Brain pericyte (primary cell): Measurements from ENCODE around the gene CAMK2B.

Experiments used
- DNase-seq: peaks from one replicate; pipeline ENCODE4 v3.0.0-alpha.2; 2012; ENCODE audit warnings: low read depth, low spot score

The CAMK2B gene

GRCh38 chr7:44308596-44309270, 16.7 kb downstream of the CAMK2B start:
- DNase-seq, result no peak

GRCh38 chr7:44307905-44308595, 17.3 kb downstream of the CAMK2B start:
- no peak for DNase-seq

DNA sequence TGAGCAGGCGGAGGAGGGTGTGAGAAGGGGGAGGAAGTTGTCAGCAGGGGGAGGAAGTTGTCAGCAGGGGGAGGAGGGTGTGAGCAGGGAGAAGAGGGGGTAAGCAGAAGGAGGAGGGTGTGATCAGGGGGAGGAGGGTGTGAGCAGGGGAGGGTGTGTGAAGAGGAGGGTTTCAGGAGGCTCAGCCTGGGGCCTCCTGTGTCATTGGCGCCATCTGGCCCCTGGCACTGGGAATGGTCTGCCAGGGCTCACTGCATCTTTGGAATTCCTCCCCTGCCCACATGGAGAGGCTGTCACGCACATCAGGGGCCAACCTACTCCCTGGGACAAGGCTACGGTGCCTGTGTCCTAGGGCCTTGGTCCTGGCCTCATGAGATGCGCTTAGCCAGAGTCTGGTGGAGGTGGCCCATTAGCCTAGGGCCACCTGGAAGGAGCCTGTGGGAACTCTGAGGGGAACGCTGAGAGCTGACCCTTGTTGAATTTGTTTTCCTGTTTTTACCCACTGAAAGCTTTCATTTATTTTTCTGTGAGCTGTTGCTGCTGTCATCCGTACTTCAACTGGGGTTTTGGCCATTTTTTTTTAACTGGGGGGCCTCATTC, 18.0 kb downstream of the CAMK2B start:
- no peak for DNase-seq

DNA sequence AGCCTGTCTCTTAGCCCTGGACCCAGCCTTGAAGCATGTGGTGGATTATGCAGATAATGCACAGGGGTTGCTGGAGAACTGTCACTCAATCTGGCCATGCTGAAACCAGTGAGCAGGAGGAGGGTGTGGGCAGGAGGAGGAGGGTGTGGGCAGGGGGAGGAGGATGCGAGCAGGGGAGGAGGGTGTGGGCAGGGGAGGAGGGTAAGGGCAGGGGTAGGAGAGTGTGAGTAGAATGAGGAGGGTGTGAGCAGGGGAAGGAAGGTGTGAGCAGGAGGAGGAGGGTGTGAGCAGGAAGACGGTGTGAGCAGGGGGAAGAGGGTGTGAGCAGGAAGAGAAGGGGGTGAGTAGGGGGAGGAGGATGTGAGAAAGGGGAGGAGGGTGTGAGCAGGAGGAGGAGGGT, 18.8 kb downstream of the CAMK2B start:
- DNase-seq, result no peak

DNA sequence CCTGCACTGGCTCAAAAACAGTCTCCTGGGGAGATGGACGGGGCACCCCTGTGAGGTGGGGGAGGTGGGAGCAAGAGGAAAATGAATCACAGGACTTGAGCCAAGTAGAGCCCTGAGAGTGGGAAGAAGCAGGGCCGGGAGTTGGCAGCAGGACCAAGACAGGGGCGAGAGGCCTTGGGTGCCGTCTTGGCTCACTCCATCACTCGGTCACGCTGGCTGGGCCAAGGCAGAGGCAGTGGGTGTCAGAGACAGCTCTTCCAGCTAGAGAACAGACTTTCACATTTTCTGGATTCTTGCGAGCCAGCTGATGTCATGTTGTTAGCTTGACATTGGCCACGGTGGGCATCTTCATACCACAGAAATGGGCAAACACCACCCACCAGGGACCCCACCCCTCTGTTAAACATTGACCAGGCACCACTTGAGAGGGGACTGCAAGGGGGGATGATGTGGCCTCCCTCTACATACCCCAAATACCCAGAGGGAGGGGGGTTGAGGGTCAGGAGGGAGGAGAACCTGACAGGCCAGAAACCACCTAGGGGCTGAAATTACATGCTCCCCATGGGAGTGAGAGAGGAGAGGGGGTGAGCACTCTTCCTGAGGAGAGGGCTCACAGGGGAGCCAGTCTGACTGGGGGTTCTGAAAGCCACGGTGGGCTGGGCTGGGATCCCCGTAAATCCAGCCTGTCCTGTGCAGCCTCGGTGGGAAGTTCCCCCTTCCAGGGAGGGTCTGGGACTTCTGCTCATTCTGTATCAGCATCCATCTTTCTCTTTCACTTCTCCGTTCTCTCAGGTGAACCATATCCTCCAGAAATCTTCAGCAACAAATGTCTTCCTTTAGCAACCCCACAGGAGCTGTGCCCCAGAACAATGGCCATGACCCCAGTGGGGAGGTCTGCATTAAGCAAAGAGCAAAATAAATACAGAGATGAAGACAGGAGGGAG, 19.6 kb downstream of the CAMK2B start:
- DNase-seq, result no peak

DNA sequence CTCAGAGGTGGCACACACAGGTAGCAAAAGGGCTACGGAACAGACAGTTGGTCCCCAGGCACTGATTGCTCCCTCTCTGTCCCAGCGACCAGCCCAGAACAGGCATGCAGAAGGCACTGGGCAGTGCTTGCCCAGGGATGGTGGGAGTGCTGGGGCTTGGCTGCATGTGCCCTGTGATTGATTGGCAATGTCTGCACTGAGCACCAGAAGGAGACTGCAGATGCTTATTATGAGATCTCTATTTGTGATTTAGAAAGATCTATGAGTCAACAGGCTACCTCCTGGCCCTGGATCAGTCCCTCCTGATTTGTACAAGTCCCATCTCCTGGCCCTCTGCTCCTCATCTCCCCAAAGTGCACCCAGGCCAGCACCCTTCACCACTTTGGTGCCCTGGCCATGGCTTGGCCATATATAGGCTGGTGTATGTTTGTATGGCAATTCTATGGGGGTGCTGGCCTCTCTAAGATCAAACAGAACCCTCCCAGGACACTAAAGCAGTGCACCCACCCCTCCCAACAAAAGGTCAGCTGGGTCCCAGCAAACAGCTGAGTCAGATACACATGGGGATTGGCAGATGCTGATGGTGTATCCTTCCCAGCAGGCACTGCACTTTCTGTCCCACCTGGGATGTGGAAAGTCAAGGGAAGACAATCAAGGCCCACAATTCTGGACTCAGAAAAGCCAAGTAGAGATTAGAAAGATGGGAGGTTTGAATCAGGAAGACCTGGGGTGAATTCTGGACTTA, 30.9 kb downstream of the CAMK2B start:
- no peak for DNase-seq

DNA sequence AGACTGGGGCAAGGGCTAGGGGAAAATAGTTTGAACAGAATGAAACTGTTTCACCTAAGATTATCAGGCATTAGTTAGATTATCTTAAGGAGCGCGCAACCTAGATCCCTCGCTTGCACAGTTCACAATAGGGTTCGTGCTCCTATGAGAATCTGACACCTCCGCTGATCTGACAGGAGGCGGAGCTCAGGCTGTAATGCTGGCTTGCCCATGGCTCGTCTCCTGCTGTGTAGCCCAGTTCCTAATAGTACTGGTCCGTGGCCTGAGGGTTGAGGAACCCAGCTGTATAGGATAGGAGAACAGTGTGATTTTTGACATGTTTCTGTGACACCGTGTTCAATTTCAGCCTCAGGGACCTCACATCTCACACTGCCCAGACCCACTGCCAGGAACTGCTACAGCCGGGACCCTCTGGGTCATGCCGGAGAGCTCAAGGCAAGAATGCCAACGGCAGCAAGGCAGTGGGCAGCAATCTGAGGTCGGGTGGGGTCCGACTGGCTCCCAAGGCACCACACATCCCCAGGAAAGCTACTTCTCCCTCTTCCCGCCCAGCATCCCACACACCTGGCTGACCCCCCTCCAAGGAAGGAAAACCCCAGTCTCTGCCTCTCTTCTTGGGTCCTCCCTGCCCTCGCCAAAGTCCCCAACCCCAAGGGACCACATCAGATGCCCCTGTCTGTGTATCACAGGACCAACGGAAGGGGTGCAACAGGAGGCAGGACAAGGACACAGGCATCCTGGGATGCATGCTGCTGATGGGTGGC, 31.7 kb downstream of the CAMK2B start:
- no peak for DNase-seq

DNA sequence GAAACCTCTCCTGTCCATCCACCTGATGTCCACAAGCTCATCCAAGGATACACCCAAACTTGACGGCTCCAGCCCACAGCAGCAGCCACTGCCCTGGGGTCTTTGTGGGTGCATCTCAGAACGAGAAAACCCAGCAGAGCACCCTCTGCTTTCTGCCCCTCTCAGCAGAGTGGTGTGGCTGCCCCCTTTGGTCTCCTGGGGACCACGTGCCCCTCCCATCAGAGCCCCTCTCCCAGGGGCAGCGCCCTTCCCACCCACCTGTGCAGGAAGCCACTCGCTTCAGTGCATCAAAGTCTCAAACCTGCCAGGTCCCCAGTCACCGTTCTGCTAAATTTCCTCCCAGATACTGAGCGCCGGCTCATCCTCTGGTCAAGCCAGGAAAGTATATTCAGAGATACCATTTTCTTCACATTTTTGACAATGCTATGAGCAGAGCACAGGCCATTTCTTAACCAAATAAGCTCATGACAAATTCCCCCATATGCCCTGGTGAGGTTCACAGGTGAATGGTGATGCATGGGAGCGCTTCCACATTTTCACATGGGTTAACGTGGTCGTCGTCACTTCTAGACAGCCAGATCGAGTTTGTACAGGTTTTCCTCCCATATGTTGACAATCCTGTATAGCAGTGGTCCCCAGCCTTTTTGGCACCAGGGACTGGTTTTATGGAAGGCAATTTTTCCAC, 32.4 kb downstream of the CAMK2B start:
- DNase-seq, result no peak

DNA sequence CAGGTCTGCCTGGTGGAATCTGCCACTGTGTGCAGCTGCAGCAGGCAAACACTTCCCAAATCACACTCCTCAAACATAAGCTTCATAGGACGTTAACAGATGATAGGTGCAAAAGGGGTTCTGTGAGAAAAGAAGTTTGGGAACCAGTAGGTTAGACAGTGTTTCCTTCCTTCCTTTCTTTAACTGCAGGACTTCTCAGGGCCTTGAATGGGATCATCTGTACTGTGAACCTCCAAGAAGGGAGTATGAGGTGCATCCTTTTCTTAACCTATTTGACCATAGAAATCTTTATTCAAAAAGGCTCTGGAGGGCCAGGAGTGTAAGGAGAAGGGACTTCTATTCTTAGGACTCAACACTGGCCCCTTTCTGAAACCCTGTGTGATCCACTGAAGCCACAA, 33.0 kb downstream of the CAMK2B start:
- DNase-seq, result no peak

DNA sequence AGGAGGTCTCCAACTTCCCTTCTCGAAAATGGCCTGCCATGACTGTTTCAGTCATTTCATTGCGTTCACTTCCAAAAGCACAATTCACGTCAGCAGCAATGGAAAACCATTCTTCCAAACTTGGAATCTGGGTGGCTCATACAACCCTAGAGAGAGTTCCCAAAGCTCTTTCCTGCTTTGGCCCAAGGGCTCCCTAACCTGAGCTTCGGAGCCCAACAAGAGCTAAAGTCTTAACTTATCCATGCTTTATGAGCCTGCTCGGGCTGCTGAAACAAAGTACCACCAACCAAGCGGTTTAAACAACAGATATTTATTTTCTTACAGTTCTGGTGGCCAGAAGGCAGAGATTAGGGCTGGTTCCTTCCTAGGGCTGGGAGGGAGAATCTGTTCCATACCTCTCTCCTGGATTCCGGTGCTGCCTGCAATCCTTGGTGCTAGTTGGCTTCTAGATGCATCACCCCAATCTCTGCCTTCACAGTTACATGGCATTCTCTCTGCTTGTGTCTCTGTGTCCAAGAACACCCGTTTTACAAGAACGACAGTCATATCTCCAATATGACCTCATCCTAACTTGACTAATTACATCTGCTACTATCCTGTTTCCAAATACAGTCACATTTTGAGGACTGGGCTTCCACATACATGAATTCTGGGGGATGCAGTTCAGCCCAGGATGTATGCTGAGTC, 33.5 kb downstream of the CAMK2B start:
- DNase-seq, result no peak

DNA sequence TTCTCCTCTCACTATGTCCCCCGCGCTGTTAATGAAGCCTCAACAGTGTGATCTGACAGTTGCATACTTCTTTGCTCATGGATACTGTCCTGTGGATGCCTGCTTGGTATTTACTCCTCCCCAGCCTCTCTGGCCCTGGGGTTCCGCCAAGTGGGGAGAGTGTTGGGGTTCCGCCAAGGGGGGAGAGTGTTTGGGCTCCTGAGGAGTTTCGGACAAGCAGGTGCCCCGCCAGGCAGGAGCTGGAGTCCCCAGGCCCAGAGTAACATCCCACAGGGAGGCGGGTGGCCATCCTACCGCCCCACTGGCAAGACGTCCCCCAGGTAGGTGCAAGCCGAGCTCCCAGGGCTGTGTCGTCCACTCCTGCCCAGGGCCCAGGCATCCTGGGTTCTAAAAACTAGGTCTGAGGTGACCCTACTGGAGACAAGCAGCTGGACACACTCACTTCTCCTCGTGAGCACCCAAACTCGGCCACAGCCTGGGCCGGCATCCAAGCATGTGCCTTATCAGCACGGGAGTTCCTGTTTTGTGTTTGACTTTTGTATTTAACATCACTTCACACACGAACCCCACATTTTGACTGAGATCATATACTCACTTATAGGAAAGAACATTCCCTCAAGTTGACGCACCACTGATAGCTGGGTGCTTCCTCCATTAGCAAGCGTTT, 34.2 kb downstream of the CAMK2B start:
- DNase-seq, result no peak

DNA sequence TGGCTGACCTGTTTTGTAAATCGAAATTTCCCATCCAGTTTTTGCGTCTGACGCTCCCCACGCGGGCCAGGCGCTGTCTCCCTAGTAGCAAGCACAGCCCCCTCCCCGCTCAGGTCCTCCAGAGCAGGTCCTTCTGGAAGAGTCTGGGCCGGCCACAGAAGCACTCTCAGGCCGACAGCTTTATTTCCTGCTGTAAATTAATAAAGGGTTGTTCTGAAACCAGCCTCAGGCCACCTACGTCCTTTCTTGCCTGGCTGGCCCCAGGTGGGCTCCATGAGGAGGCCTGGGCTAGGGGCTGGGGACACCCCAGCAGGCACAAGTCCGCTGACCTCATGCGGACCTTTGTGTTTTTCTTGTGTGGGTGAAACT, 35.2 kb downstream of the CAMK2B start:
- no peak for DNase-seq

GRCh38 chr7:44289341-44290251, 35.8 kb downstream of the CAMK2B start:
- no peak for DNase-seq

DNA sequence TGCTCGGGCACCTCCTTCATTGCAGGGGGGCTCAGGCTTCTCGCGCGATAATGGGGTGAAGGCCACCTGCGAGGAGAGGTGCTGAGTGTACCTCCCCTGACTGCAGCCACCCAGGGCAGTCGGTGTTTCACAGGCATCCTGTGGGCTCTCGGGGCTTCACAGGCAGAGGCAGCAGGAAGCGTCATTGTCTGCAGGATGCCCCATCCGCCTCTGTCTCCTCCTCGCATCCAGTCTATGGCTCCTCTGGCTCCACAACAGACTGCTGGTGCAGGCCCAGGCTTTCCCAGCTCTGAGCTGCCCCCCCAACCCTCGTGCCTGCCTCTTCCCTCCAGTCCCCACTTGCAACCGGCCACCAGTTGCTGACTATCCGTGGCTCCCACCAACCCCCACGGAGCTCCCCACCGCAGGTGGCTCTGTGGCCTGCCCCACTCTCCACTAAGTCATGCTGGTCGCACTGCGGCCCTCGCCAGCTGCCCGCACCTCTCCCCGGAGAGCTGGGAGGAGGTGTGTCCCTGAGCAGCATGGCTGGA, 36.5 kb downstream of the CAMK2B start:
- no peak for DNase-seq

DNA sequence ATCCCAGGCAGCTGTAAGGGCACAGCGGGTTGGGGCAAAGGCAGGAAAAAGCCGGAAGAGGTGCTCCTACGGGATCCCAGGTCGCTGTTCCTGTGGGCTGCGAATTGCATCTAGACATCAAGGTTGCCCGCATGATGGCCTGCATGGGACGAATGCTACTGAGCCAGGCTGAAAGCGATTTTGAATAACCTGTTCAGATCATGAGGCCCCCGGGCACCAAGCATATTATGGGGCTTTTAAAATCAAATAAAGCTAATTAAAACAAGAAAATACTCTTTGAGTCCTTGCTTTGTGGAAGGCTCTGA, 37.1 kb downstream of the CAMK2B start:
- no peak for DNase-seq

- DNase-seq, result no peak
These were observed 37.7 kb downstream of the CAMK2B start for GRCh38 chr7:44287488-44288380.
